NCI-H2196 treated with DMSO at 0.1 percent for 48 hours (cell line): ENCODE results near the gene DDX54.

Source experiments
- DNase-seq: peaks from one replicate; lab custom pipeline; 2025; ENCODE audit not compliant: unreplicated experiment; lab: John Stamatoyannopoulos, UW

The DDX54 gene

DNA sequence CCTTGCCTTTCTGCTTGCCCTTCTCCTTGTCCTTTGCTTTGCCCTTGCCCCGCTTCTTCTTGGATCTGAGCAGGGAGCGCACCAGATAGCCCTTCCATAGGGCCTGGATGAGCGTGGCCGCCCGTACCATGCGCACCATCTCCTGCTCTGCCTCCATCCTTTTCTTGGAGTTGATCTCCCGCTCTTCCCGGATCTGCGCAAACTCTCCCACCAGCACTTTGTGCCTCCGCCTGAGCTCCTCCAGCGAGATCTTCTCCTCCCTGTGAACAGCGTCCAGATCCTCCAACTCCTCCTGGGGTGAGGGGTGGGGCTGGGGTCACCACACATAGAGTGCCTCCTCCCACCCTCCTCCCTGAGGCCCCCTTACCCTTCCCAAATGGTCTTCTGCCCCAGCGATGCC, 10.3 kb upstream of the DDX54 start:
- DNase-seq, result no peak

DNA sequence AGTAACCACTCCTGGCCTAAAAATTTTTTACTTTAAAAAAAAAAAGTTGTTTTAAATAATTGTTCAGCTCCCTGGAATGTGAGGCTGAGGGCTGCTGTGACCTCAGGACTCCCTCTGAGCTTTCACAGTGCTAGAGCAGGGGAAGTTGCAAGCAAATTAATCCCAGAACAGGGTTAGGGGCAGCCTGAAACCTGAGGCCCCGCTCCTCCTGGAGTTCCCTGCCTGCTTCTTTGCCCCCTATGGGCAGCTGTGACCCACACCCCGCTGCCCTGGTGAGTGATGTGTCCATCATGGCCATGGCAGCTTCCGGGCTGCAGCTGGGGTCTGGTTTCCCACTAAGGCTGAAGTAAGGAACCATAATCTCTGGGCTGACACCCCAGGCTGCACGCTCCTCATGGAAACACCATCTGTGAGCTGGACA, 9.7 kb upstream of the DDX54 start:
- DNase-seq, result no peak

DNA sequence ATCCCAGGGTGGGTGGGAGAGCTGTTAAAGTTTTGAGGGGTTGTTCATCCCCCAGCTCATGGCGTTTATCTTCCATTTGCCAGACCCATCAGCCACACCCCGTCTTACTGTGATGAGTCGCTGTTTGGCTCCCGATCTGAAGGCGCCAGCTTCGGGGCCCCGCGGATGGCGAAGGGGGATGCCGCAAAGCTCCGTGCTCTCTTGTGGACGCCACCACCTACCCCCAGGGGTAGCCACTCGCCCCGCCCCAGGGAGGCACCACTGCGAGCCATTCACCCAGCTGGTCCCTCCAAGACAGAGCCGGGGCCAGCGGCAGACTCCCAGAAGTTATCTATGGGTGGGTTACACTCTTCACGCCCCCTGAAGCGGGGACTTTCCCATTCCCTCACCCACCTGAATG, 5.9 kb upstream of the DDX54 start:
- no peak for DNase-seq

DNA sequence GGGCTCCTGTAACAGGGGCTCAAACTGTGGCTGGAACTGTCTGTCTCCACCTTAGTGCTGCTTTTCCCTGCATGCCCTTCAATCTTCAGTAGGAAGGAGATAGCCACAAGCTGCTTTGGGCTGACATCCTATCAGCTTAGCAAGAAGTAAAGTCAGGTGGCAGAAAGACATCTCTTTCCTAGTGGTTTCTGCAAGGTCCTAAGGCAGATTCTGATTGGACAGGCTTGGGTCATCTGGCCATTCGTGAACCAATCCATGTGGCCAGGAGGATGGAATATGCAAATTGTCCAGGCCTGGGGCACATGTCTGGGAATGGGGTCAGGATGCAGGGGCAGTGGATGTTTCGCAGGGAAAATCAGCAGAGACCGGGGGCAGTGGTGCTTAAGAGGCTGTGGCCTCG, 5.5 kb upstream of the DDX54 start:
- peak; percentile 50 for DNase-seq

DNA sequence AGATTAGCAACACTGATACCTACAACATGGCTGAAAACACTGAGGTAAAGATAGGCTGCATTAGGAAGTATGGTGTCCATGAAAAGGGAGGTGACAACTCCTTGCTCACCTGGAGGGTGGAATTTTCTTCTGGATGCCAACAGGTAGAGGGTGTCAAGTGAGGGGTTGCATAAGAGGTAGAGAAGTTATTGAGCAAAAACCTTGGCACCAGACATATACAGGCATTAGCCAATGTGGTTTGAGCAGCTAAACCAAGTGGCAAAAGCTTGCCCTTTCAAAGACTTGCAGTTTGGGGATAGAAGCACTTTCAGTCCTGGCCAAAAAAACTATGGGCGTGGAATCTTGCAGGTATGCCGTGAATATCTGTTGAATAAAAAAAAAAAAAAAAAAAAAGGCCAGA, 4.1 kb upstream of the DDX54 start:
- DNase-seq, result no peak

DNA sequence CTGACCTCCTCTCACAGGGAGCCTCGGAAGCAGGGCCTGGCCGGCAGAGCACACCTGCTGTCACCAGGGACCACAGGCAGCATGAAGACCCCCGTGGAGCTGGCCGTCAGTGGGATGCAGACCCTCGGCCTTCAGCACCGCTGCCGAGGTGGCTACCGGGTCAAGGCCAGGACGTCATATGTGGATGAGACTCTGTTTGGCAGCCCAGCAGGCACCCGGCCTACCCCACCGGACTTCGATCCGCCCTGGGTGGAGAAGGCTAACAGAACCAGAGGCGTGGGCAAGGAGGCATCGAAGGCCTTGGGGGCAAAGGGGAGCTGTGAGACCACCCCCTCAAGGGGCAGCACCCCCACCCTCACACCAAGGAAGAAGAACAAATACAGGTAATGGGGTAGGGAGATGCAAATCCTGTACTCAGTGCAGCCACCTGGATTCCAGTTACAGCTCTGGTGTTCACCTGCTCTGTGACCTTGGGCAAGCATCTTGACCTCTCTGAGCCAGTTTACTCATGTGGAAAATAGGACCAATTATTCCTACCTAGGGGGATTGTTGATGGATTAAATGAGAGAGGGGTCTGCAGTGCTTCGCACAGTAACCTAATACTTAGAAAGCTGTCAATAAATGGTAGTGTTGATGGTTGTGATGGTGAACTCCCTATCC, 1.5 kb upstream of the DDX54 start:
- no peak for DNase-seq

DNA sequence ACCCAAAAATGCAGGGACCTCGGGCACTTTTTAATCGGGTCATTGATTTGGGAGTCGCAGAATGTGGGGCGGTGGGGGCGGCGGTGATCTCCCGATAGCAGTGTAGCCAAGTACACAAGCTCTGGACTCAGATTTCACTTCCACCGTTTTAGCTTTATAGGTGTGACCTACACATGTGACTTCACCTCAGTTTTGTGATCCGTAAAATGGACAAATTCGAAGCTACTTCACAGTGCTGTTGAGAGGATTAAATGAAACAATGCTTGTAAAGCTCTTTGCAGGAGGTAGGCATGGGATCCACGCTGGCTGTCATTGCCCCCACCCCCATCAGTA, 721 bp upstream of the DDX54 start:
- no peak for DNase-seq

DNA sequence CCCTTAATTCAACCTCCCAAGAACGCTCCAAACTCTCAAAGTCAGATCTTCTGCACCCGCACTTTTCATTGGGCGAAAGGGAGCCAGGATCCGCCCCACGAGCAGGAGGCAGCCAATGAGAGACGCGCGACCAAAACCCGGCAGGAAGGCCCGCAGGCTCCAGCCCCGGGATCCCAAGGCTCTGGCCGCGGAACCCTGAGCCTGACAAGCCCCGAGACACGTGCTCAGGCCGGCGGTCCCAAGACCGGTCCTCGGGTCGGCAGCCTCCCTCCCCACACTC, 438 bp downstream of the DDX54 start:
- peak; percentile 74 for DNase-seq

DNA sequence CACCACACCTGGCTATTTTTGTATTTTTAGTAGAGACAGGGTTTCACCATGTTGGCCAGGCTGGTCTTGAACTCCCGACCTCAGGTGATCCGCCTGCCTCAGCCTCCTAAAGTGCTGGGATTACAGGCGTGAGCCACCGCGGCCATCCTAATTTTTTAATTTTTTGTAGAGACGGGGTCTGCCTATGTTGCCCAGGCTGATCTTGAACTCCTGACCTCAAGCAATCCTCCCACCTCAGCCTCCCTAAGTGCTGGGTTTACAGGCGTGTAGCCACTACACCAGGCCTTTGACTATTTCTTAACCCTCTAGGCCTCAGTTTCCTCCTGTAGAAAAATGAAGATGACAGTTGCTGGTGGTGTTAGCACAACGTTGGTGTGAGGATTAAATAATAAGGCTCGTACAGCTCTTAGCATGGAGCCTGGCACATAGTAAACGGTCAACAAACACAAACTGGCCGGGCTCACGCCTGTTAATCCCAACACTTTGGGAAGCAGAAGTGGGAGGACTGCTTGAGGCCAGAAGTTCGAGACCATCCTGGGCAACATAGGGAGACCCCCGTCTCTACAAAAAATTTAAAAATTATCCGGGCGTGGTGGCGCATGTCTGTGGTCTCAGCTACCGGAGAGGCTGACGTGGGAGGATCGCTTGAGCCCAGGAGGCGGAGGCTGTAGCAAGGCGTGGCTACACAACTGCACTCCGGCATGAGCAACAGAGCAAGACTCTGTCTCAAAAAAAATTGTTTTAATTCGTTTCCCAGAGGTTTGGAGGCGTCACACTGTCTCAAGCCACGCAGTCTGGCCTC, 979 bp downstream of the DDX54 start:
- no peak for DNase-seq

DNA sequence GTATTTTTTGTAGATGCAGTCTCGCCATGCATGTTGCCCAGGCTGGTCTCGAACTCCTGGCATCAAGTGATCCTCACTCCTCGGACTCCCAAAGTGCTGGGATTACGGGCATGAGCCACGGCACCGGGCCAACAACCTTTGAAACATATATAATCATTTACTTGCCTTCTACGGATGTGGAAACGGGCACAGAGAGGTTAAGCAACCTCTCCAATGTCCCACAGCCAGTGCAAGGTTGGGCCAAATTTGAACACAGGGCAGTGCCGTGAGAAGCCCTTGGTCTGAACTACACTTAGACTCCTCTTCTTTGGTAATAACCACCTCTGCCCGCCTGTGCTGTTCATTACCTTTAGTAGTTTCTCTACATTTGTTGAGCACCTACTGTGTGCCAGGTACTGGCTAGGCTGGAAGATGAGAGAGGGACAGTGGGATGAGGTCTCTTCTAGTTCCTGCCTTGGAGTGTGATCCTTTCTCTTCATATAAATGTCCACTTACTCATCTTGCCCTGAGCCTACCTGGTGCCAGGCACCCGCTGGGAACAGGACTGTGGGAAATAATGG, 2.2 kb downstream of the DDX54 start:
- no peak for DNase-seq

DNA sequence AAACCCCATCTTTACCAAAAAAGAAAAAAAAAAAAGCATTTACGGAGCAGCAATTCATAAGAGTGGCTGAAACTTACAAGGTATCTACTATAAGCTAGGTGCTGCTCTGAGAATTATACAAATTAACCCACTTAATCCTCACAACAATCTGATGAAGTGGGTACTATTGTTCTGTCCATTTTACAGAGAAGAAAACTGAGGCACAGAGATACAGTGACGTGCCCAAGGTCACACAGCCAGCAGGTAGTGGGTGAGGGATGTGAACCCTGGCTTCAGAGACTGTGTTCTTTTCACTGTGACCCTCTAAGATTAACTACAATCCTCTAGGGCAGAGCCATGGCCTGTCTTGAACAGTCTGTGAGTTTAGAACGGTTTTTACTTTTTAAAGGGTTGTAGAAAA, 3.3 kb downstream of the DDX54 start:
- DNase-seq, result no peak

DNA sequence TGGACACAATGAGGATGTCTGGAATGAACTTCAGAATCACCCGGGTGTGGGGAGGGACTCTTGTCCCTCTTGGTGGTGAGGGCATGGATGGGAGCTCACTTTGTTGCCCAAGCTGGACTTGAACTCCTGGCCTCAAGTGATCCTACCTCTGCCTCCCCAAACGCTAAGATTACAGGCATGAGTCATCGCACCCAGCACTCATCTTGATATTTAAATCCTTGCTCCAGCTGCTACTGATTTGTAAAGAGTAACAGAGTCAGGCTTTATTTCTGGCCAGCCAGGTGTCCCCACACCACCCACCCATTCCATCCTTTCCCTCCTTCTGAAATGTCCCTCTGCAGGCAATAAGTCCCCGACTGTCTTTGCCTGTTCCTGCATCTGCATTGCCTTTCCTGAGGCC, 4.9 kb downstream of the DDX54 start:
- no peak for DNase-seq

DNA sequence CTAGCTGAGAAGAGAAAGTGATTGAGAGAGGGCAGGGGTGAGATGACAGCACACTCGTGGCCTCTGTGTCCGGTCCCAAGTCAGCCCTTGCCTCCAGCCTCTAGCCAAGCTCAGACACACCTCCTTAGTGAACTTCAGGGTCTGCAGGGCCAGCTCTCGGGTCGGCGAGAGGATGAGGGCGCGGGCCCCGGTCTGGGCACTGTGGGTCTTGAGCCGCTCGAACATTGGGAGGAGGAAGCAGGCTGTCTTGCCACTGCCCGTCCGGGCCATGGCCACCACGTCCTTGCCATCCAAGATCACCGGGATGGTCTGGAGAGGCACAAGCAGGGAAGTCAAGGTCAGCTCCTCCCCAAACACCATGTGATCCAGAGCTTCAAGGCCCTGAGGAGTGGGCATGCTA, 6.3 kb downstream of the DDX54 start:
- DNase-seq, result no peak

DNA sequence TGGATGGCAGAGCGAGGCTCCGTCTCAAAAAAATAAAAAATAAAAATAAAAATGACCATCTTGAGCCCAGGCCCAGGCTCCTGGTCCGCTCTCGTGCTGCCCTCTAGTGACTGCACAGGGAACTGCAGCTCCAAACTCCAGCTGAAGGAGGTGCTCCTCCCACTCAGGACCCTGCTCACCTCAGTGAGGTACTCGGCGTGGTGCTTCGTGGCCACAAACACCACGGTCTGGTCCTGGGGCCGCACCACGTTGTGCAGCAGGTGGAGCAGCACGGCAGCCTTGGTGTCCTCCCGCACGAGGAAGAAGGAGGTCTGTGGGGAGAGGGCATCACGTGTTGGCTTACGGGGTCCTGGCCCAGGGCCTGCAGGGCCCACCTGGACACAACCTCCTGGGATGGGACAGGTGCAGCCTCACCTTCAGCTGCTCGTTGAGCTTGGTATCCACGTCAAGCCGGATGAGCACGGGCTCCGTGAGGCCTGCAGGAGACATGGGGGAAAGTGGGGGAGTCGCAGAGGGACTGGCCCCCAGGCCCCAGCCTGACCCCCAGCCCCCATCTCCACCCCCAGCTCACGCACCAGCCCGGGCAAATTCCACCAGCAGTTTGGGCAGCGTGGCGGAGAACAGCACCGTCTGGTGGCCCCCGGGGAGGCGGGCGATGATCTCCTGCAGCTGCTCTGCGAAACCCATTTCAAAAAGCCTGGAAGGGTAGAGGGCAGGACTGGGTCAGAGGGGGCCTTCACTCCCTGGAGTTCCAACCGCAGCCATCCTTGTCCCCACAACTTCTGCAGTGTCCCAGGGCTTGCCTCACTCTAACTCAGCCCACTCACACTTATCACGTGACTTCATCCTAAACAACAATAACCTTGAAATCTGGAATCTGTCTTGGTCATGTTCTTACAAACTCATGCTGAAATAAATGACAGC, 10.6 kb downstream of the DDX54 start:
- no peak for DNase-seq

DNA sequence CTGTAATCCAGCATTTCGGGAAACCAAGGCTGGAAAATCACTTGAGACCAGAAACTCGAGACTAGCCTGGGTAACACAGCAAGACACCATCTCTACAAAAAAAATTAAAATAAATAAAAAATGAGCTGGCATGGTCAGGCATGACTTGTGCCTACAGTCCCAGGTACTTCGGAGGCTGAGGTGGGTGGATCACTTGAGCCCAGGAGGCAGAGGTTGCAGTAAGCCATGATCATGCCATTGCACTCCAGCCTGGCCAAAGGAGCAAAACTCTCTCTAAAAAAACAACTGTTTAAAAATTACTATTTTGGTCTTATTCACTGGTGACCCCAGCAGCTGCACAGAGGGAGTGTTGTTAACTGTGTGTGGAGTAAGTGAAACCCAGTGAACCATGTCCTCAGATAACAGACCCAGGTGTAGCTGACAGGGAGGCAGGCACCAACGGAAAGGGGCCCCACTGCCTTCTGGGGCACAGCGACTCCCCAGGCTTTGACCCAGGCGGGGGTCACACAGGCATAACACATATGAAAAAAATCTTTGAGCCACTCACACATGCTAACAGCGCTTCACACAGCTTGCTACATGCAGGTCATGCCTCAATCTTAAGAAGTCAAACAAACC, 12.1 kb downstream of the DDX54 start:
- DNase-seq, result no peak

DNA sequence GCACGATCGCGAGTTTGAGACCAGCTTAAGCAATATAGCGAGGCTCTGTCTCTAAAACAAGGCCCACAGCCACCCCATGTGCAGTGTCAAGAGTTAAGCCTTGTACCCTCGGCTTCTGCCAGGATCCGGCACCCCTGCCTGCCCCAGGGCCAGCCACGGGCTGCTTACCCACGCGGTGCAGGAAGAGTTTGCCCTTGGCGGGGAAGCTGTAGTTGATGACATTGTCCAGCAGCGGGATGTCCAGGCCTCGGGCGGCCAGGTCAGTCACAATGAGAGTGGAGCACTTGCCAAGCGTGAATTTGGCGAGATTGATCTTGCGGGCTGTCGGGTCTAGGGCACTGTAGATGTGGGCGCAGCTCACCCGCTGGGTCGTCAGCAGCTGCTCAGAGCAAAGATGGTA, 13.1 kb downstream of the DDX54 start:
- DNase-seq, result no peak

DNA sequence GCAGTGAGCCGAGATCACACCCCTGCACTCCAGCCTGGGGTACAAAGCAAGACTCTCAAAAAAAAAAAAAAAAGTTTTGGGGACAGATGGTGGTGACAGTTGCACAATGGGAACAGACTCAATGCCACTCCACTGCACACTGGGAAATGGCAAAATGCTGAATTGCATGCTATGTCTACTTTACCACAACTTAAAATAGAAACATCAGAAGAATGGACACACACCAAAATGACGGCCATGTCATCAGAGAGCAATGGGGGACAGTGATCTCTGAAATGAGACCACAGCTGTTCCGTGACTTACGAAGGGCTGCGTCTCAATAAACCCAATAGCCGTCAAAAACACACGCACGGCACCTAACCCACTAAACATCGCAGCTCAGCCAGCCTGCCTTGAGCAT, 13.7 kb downstream of the DDX54 start:
- DNase-seq, result no peak

DNA sequence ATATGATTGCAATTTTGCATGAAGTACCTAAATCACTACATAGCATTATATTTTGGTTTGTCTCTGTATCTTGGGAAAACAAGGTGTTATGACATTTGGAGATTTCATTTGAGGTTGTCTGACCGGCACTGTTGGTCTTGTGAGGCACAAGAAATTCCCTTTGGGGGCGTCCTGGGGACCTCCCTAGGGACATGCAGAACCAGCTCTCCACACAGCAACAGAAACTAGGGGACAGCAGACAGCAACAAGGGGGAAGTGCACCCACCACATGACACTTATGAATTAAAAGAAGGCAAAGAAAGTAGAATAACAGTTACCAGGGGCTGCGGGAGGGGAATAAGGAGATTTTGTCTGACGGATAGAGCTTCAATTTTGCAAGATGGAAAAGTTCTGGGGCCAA, 14.4 kb downstream of the DDX54 start:
- DNase-seq, result no peak

DNA sequence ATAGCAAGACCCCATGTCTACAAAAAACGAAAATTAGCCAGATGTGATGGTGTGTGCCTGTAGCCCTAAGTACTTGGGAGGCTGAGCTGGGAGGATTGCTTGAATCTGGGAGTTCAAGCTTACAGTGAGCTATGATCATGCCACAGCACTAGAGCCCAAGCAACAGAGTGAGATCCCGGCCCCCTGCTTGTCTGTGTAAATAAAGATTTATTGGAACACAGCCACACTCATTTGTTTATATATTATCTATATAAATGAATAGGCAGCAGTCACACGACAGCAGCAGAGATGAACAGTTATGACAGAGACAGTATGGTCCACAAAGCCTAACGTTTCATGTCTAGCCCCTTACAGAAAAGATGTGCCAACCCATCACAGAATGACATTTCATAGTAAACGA, 14.8 kb downstream of the DDX54 start:
- DNase-seq, result no peak

DNA sequence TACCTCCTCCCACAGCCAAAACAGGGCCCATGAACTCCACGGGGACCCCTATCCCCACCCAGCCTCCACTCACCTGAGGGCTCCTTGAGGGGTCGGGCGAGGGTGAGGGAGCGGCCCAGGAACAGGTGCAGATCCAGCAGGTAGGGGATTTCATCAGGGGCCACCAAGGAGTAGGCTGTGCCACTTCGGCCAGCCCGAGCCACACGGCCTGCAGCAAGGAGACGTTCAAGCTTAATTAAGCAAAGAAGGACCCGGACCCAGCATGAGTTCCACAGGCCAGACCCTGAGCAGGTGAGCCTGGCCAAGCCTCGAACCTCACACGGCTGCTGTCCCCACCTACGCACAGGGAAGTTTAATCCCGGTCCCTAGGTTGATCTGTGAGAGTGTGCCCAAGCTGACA, 15.6 kb downstream of the DDX54 start:
- DNase-seq, result no peak

DNA sequence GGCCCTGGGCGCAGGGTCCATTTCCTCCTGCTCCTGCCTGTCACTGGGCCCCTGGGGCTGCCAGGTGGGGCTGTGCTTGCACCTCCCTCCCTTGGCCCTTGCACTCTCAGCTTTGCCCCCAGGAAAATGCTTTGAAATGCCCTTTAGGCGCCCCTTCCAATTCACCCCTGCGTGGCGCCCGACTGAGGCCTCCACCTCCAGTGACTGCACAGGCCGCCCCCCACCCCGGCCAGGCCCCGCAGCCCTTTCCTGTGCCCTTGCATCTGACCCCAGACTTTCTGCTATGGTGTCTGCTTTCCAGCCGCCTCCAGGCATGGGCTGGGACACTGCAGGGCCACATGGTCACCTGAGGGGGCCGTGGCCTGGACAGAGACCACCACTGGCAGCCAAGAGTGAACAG, 17.4 kb downstream of the DDX54 start:
- DNase-seq, result no peak
